ENCODE results near the gene CNGB1.

The CNGB1 gene

DNA sequence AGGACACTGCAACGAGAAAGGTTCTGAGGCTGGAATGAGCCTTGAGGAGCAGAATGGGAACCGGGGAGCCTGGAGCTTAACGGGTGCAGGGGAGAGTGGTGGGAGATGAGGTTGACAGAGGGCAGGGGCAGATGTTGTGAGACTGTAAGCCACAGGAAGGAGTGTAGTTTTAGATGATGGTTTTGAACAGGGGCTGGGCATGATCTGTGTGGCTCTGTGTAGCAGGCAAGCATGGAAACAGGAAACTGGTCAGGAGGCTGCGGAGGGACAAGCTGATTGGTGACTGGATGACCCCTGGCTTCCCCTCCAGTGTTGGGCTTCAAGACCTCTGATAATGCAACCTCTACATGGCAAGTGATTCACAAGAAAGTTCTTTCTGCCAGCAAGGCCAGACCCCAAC is 1.4 kb upstream of the CNGB1 start:
- no peak for DNase-seq (ENCODE audit: low read depth)

DNA sequence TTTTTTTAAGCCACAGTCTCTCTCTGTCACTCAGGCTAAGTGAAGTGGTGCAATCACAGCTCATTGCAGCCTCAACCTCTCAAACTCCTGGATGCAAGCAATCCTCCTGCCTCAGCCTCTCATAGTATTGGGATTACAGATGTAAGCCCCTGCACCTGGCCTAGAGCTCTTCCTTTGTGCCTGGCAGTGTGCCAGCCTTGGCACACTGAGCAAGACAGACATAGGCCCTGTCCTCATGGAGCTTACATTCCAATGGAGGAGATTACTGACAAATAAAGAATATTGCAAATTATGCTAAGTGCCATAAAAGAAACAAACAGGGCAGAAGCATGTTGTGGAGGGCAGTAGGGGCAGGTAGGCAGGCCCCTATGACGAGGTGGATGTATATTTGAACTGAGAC is 920 bp upstream of the CNGB1 start:
- DNase-seq (ENCODE audit: low read depth) = no peak

DNA sequence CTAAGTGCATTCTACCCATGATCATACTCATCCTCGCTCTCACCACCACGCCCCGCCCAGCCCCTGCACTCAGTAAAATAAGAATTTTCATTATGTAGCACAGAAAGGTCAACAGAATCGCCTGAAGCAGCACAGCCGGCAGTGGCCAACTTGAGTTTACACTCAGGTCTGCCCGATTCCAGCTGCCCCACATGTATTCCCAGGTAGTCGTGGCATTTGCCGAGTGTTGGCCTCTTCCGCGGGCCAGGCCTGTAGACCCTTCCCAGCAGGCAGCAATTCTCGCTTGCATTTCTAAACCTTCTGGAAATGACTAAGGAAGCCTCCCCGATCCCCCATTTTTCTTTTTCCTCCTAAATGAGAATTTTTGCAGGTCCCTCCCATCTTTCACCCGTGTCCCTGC is 609 bp downstream of the CNGB1 start:
- DNase-seq (ENCODE audit: low read depth) = no peak

DNA sequence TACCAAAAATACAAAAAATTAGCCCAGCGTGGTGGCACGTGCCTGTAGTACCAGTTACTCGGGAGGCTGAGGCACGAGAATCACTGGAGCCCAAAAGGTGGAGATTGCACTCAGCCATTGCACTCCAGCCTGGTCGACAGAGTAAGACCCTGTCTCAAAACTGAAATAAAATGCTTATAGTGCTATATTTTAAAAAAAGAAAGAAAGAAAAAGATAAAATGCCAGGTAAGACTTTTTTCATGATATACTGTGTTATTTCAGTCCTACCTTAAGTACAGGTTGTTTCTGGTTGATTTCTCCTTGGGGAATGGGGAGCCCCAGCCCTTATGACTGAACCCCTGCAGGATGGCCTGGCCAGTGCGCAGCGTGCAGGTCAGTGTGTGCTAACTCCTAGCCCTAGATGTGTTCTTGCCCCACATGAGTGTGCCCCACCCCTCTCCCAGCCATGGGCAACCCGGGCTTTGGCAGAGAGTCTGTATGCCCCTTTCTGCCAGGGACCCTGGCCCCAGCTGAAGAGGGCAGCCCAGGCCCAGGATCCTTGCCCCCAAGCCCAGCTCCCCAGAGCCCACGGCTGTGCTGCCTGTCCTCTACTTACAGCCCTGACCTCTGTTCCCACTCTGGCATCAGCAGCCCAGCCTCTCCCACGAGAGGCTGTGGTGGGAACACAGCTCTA is 1.3 kb downstream of the CNGB1 start:
- no peak for DNase-seq (ENCODE audit: low read depth)

DNA sequence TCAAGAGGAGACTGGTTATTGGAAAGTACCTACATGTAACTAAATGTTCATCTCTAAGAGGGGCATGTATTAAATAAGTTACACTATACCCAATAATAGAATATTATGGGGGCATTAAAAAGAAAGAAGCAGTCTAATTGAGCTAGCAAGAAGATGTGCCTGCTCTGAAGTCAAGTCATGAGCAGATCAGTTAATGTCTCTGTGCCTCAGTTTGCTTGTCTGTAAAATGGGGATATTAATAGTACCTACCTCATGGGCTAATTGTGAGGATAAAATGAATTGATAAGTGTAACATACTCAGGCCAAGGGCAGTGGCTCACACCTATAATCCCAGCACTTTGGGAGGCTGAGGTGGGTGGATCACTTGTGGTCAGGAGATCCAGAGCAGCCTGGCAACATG is 3.0 kb downstream of the CNGB1 start:
- no peak for DNase-seq (ENCODE audit: low read depth)

DNA sequence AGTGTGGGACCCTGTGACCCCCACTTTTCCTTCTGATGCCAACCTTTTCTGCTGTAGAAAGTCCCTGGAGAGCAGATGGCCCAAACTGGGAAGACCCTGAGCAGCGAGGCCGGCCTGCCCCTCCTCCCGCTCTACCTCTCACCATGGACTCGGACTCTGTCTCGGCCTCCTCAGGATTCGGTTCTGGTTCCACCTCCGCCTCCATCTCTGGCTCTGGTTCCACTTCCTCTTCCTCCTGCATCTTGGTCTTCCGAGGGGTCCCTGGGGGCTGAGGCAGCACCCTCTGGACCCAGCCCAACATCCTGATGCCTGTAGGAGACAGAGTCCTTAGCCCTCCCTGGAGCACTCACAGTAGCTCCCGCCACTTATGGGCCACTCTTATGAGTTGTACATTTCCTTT is 3.9 kb downstream of the CNGB1 start:
- no peak for DNase-seq (ENCODE audit: low read depth)

DNA sequence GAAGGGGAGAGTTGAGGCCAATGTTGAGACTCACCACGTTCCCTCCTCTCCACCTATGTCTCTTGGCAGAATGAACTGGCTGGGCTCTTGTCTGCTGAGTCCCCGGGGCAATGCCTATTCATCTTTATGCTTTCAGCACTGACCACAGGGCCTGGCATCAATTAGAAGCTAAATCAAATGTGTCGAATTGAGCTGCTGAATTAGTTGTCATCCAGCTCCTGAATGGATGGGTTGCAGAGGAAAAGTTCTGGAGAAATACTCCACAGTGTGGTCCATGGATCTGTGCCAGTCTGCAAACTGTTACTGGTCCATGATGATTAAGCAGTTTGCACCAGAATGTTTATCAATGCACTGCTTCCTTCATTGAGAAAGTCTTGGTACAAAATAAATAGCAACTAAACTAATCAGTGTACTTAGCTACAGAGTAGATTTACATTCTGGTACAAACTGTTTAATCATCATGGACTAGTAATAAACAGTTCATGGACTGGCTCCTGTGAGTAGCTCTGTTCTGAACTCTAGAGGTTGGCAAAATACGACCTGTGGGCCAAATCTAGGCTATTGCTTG is 4.6 kb downstream of the CNGB1 start:
- DNase-seq (ENCODE audit: low read depth) = no peak

DNA sequence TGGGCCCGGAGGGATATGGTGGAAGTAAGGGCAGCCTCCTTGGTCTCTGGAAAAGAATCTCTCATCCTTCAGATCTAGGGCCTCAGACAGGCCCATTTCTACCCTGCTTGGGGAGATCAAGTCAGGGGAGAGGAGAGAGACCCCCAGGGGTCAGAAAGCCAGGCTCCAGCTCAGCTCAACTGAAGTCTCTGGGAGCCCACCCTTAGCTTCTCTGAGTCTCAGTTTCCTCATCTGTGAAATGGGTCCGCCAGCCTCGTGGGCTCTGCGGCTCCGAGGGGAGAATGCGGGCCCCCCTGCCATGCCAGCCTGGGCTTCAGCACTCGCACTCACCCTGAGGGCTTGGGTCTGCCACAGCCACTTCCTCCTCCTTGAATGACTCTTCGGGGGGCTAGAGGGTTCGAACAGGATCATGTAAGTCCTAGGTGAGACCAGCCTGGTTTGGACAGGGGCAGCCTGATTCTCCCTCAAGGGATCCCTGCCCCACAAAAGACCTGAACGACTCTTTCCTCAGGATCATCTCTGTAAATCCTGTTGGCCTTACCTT is 6.7 kb downstream of the CNGB1 start:
- no peak for DNase-seq (ENCODE audit: low read depth)

DNA sequence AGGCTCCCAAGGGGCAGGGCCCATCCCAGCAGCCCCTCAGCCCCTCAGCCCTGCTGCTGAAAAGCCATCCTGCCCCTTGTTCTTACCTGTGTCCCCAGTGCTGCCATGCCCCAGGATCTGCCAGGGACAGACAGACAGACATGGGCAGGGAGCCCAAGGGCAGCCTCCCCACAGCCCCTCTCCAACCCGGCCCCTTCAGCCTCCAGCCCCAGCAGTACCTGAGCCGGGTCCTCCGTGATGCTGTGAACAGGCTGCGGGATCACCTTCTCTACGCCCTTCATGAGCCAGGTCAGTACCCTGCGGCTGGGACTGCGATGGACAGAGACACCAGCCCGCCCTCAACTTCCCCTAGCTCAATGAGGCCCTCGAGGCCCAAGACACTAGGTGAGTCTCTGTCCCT is 8.2 kb downstream of the CNGB1 start:
- no peak for DNase-seq (ENCODE audit: low read depth)

DNA sequence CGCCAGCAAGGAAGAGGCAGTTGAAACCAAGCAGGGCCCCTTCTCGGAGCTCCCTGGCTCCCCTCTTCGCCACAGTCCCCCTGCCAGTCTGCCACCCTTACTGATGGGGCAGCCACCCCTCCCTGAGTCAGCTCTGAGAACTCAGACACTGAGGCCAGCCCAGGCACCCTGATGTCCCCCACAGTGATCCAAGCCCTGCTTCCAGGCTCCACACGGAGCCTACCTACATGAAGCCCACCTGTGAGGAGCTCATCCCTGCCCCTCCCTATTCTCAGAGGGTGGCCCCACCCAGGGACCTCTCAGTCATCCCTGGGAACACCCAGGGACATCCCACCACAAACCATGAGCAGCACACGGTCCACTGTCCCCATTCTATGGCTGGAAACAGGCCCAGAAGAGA is 8.9 kb downstream of the CNGB1 start:
- DNase-seq (ENCODE audit: low read depth) = no peak

DNA sequence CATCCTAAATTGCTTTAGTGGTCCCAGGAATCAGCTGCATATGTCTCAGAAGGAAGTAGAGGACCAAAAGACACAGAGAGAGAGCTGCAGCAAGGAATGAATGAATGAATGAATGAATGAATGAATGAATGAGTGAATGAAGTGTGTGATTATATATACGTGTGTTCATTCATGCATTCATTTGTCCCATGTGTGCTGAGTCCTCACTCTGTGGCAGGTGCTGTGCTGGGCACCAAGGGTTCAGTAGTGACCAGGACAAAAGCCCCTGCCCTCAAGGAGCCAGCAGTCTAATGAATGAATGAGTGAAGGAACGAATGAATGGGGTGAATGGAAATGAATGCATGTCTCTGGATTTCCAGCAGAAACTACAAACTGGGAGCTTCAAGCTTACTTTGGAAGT is 9.4 kb downstream of the CNGB1 start:
- DNase-seq (ENCODE audit: low read depth) = no peak

DNA sequence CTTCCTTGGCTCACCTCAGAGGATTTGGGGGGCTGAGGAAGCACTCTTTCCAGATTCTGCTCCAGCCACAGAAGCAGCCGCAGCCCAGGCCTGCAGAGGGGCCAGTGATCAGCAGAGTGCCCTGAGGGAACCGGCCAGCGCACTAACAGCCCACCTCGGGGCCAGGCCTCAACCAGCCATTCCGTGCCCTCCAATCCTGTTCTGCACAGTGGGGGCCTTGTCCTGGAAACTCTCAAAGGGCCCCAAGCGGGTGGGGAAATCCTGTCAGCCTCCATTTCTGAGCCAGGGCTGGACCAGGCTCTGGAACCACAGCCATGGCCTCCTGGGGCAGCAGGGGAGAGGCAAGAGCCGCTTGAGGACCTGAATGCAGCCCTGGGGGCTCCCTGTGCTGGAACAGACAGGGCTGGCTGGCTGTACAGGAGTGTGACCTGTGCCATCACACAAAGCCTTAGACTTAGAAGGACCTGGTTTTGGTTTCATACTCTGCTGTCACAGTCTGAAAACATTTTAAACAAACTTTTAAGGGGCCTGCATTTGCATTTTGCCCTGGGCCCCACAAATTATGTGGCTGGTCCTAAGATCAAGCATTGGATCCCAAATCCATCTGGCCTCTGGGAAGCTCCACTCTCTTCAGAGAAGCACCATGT is 10.0 kb downstream of the CNGB1 start:
- no peak for DNase-seq (ENCODE audit: low read depth)

DNA sequence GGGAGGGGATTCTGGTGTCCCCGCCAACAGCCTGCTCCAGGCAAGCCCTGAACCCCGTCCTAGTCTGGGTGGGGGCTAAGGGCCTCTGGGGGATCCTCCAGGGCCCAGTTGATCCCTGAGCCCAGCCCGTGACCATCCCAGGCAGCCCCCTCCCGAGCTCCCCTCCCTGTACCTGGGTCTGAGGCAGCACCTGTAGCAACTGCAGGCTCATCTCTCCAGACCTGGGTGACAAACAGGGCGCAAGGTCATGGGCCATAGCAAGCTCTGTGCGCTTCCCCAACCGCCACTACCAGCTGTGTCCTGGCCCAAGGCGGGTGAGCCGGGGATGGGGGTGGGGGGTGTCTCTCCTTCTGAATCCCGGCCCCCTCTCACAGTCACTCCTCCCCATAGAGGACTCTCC is 10.6 kb downstream of the CNGB1 start:
- no peak for DNase-seq (ENCODE audit: low read depth)

DNA sequence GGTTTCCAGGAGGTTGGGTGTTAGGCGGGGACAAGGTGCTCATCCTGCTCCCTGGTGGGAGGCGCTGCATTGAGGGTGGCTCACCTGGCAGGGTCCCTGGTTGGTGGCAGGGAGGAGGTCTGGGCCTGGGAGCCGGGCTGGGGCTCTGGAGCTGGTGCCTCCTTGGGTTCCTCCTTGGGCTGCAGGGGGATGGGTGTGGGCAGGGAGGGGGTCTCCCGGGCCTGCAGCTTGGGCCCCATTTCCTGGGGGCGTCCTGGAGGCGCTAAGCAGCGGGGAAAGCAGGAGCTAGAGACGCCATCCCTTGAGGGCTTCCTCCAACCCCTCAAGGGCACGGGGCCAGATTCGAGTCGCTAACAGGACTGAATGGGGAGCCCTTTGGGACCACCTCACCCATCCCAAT is 11.1 kb downstream of the CNGB1 start:
- DNase-seq (ENCODE audit: low read depth) = no peak

DNA sequence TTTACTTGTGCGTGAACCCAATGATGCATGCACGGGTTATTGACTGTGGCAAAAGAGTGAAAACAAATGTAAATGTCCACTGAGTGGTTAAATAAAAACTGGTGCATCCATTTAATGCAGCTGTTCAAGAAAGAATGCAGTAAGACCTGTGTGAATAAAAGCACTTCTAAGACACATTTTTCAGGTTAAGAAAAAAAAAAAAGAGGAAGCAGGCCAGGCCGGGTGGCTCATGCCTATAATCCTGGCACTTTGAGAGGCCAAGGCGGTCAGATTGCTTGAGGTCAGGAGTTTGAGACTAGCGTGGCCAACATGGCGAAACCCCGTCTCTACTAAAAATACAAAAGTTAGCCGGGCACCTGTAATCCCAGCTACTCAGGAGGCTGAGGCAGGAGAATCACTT is 11.8 kb downstream of the CNGB1 start:
- no peak for DNase-seq (ENCODE audit: low read depth)

DNA sequence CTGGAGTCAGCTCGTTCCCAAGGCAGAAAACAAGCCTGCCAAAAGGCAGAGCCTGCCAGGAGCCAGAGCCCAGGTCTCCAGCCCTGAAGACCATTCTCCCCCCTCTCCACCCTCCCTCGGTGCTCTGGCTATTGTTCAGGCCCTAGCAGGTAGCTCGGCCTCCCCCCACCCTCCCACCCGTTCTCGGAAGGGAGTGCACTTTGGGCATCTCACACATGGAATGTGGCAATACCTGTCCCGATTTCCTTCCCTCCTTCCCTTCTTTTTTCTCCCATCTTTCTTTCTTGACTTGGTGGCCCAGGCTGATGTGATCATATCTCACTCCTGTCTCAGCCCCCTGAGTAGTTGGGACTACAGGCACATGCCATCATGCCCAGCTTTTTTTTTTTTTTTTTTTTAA is 12.4 kb downstream of the CNGB1 start:
- DNase-seq (ENCODE audit: low read depth) = no peak

DNA sequence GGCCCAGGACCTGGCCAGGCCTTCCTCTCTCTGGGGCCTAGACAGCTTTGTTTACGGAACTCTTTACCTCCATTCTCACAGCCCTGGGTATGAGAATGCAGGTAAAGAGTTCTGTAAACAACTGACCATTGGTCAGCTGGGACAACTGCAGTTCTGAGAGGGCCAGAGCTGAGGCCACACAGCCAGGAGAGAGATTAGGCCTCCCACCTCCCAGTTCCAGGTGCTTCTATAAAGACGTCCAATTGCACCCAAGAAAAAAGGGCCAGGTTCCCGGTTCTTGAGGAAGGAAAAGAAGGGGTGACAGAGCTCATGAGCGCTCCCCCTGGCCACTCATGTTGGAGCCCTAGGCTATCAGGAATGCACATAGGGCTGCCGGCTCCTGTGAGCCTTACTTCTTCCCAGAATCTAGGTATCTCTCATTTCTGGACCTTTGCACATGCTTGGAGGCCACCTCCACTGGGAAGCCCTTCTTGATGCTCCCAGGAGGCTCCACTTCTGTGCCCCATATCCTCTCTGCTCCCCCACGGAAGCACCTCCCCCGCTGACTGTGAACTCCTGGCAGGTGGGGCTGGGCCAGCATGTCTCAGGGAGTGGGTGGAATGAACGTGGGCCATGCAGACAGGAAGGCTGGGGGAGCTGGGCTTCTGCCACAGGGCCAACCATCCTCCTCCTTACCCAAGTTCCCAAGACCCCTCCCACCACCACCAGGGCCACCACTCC is 13.1 kb downstream of the CNGB1 start:
- no peak for DNase-seq (ENCODE audit: low read depth)

DNA sequence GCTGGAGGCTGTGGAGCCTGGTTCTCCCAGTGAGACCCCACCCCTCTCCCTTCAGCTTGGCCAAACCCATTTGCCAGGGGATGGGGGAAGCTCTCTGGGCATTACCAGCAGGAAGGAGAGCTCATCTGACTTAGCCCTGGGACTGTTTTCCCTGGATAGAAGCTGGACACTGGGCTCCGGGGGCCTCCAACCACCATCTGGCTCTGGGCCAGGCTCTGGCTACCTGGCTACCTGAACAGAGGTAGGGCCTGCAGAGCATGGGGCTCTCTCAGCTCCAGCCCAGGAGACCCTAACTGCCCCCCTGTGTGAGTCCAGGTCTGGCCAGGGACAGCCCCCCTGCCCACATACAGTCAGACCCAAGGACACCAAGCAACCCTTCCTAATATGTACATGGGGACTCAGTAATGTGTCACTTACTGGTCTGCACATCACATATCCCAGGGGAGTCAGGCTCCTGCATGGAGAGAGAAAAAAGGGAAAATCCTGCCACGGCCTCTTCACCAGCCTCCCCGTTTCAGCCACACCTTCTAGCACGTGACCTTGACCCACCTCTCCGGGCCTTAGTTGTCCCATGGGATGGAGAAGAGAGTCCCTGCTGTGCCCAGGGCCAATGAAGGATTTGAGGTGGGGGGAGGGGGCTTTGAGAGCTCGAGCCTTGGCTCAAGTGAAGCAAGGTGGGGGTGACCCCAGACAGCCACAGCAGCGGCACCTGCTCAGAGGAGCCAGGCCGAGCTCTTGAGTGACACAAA is 13.8 kb downstream of the CNGB1 start:
- no peak for DNase-seq (ENCODE audit: low read depth)

DNA sequence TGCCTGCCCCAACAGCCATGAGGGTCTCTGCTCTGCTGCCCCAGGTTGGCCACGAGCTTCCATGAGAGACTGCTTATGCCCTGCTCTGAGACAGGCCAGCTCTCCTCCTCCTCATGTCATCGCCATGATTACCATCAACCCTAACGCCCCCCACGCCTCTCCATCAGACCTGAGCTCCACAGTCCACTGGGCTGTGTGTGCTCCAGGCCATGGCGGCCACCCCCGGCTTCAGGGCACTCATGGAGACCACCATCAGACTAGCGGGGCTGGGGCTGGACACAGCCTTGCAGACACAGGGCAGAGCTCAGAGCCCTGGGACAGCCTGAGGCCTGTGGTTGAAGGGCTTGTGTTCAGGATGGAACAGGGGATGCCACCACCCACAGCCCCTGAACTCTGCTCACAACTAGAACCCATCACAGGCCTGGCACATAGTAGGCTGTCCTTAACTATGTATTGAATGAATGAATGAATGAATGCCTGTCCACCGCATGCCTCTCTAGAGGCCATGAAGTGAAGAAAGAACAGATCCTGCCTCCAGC is 14.6 kb downstream of the CNGB1 start:
- DNase-seq (ENCODE audit: low read depth) = no peak

DNA sequence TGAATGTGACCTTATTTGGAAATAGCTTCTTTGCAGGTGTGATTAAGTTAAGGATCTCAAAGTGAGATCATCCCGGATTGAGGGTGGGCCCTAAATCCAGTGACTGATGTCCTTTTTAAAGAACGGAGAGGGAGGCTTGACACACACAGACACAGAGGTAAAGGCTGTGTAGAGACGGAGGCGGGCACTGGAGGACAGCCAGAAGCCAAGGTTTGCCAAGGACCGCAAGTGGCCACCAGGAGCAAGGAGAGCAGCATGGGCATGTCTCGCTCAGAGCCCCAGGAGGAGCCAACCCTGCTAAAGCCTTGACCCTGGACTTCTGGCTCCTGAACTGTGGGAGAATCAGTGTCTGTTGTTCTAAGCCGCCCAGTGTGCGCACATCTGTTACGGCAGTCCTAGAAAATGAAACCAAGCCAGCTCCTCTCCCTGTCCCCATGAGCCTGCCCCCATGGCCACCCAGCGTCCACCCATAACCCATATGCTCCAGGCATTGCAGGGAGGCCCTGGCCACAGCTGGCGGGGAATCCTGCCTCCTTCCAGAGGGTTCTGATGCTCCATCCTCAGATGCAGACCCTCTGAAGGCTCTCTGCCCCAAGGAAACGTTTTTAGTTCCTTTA is 15.2 kb downstream of the CNGB1 start:
- no peak for DNase-seq (ENCODE audit: low read depth)

DNA sequence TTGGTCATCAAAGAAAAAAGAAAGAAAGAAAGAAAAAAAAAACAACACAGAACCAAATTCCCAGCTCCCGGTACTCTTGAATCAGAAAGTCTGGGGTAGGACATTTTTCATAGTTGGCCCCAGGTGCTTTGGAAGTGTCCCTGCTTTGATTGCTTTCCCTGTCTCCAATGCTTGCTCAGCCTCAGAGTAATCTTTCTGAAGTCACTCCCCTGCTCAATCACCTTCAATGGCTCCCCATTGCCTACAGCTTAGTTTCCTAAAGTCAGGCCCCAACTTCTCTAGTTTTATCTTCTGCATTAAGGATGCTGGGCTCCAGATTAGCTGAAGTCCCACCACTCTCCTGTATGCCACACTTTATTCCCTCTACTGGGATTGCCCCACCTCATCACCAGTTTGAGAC is 17.1 kb downstream of the CNGB1 start:
- DNase-seq (ENCODE audit: low read depth) = no peak

DNA sequence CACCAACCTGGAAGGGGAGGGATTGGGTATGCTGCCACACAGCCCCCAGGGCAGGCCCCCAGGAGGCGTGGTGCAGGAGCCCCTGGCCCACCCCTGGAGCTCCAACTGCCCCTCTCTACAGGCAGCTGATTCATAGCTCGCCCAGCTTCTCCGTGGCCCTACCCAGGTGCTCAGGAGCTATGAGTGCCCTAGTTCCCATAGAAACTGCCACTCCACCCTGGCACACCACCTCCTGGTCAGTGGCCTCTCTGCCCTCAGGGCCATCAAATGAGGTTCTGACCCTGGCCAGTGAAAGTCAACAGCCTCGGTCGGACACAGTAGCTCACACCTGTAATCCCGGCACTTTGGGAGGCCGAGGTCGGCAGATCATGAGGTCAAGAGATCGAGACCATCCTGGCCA is 18.0 kb downstream of the CNGB1 start:
- DNase-seq (ENCODE audit: low read depth) = no peak
